GM21360 (cell line): ENCODE data around the gene CDNF.
A peak's percentile ranks its signal among the peaks of the same experiment; 100 is the strongest.
"Not testable (repeated sequence)": the region's sequence is repeated elsewhere in the genome, so short reads cannot be mapped to it uniquely, and the experiment has no call there.

Source experiments
- ATAC-seq: cut with Tn5 transposase; IDR thresholded peaks from one replicate; pipeline ENCODE4 v1.9.1; 2021; ENCODE audit warnings: mild to moderate bottlenecking, moderate library complexity; ENCODE audit not compliant: unreplicated experiment

CDNF gene

DNA sequence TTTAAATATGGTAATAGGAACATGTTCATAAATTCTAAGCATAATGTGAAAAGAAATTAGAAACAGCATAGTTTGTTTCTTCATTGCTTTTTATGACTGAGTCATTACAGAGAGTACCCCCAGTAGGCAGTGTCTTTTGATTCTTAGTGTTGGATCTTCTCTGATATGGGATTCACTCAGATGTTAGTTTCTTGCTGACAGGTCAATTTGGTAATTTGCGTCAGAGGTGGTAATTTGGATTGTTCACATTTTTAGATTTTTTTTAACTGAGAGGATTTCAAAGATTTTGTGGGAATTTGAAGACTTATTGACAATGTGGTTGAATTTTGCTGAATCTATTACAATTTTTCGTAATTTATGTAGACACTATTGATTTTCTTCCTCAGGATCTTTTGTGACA is 2.3 kb upstream of the CDNF start:
- ATAC-seq, result no peak

DNA sequence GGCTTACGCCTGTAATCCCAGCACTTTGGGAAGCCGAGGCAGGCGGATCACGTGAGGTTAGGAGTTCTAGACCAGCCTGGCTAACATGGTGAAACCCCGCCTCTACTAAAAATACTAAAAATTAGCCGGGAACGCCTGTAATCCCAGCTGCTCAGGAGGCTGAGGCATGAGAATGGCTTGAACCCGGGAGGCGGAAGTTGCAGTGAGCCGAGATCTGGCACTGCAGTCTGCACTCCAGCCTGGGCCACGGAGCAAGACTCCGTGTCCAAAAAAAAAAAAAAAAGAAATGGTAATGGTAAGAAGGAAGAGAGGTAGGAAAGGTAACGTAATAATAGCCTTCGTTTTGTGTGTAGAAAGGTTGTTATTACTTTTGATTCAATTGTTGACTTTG is 1.5 kb upstream of the CDNF start:
- no peak for ATAC-seq

DNA sequence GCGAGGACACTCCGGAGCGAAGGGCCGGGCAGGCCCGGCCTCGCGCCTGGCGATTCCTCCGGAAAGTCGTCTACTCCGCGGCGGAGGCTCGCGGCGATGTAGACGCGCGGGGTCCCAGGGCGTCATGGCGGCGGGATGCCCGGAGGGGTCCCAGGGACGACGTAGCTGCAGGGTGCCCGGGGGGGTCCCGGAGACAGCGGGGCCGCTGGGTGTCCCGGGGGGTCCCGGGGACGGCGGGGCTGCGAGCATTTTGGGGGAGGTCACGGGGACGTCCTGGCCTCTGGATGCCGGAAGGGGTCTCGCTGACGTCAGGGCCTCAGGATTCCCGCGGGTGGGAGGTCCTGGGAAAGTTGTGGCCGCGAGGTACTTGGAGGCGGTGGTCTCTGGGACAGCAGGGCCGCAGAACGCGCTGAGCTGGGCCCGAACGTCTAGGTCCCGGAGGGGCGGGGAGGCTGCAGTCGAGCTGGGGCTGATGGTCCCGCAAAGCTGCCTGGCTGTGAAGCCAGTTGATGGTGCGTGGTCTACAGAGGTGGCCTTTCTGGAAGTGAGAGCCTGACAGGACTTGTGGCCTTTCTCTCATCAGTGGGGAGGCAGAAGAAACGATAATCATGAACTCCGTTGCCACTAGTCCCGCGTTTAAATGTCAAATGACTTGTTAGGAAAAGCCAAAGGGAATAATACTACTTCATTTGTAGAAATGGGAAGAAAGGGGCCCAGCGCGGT is 906 bp upstream of the CDNF start:
- peak; percentile 3 for ATAC-seq

DNA sequence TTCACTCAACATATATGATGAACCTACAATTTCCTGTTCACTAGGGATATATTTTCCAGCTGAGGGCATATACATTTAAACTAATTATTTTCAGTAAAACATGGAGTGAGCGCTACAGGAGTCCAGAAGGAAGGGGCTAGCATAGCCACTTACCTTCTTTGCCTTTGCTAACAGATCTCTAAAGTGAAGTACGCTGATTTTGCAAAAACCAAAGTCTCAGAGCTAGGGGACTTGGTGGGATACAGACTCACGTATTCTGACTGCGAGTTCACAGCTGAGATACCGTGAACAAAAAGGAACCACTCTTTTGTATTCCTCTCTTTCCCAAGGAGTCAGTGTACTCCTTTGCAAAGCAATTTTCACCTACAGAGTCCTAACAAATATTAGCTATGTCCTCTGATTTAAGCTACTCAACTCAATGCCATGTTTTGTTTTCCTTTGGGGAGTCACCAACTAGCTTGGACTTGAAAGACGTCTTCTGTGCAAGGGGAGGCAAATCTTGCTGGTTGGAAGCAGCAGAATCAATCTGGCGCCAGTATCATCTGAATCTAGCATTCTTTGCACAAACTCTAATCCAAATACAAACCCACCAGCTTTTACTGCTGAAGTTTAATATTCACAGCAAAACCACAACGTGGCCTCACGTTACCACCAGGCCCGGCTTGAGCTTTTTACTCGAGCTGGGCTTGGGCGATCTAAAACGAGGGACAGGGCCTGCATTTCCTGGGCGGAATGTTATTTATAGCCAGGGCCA is 657 bp downstream of the CDNF start:
- no peak for ATAC-seq

DNA sequence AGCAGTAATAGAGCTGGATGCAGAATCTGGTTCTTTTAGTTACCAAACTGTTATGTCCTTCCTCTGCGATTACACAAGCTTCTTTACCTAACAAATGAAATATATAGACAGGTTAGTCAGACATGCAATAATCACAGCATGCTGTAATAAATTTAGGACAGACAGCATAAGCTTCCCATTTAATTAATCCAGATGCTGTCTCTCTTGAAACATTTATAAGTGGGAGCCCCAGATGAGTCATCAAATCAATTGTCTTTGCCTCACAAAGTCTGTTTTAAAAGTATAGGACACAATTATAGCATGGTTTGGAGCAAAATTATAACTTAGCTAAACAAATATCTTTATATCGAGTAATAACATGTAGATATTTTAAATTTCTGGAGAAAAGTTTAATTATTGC is 1.6 kb downstream of the CDNF start:
- no peak for ATAC-seq

DNA sequence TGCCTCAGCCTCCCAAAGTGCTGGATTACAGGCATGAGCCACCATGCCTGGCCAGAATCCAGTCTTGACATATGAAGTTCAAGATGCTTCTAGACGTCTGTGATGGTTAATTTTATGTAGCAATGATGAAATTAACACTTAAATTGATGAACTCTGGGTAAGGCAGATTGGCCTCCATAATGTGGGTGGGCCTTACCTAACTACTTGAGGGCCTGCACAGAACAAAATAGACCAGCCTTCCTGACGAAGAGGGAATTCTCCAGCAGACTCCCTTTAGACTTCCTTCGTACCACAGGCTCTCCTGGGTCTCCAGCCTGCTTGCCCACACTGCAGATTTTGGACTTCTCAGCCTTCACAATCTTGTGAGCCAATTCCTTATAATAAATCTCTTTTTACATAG is 4.7 kb downstream of the CDNF start:
- ATAC-seq, result no peak

DNA sequence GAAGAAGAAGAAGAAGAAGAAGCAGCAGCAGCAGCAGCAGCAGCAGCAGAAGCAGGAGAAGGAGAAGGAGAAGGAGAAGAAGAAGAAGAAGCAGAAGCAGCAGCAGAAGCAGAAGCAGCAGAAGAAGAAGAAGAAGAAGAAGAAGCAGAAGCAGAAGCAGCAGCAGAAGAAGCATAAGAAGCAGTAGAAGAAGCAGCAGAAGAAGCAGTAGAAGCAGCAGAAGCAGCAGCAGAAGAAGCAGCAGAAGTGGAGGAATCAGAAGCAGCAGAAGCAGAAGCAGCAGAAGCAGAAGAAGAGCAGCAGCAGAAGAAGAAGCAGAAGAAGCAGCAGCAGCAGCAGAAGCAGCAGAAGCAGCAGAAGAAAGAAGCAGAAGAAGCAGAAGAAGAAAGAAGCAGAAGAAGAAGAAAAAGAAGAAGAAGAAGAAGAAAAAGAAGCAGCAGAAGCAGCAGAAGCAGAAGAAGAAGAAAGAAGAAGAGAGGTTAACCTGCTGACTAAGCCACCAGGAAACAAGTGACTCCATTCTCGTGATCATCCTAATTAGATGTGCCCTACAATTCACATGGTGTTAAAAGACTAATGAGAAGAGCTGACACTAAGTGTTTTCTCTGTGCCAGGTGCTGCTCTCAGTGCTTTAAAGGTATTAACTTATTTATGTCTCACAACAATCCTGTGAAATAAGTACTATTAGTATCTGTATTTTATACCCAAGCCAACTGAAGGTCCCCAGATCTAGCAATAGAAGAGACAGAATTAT is 11.6 kb downstream of the CDNF start:
- ATAC-seq, result no peak

DNA sequence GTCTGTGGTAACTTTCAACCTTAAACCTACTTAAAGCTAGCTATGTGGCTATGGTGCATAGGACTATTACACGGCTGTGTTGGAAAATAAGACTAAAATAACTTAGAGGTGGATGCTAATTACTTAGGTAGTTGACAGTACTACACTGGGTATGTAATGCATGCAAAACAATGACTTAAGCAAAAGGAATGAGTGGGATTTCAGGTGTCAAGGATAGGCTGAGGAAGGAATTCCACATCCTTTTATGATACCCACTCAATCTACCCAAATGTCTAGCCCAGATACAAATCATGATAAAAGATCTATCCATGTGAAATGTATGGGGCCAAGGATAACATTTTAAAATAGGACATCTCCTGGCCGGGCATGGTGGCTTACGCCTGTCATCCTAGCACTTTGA is 13.9 kb downstream of the CDNF start:
- no peak for ATAC-seq

DNA sequence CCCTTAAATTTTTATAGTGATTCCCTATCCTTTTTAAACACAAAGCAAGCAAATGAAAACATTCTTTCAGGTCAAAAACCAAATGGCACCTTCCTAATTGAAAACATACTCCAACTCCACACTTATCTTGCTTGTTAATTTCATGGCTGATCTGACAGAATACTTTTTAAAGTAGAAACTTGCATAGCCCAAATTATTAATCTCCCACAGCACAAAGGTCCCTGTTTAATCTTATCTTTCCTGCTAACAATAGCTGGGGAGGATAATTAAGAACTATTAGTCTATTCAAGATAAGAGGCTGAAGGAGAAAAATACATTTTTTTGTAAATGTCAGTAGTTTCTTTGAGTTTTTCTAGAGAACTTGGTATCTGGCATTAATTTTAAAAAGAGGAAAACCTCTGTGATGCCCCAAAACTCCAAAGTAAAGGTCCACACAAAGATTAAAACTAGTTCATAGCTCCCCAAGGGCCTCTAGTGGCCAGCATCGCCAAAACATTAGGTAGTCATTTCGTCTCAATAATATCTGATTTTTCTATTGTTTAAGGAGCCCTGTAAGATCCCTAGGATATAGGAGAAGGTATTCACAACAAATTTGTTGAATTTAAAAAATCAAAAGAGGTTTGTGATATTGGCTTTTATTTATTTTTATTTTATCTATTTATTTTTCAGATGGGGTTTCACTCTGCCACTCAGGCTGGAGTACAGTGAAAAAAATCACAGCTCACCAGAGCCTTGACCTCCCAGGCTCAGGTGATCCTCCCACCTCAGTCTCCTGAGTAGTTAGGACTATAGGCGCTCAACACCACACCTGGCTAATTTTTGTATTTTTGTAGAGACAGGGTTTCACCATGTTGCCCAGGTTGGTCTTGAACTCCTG is 14.7 kb downstream of the CDNF start:
- no peak for ATAC-seq

DNA sequence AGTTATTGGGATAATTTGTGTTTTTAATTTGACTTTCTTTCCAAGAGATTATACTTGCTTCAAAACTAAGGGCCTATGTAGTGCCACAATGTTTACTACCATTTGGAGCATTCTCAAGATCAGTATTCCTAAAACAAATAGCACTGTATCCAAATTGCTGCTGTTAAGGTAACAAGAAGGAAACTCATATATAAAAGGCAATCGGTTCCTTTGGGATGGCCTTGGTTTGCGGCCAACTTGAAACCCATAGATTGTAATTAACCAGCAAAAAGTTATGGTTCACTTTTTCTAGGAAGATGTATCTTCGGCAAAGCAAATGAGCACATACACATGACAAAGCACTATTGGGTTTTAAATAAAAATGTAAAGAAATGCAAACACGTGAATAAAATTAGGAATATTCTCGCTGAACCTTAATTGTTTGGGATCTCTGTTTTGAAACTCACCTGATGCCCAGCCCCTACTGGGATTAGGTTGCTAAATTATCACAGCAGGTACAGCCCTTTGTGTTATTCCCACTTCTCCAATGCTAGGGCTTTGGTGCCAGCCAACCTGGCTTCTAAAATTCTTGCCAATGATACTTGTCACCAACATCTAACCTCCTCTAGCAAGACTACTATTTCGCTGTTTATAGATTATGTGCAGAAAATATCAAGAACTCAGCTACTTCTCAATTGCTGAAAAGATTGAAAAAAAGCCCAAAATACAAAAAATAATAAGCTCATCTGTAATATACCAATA is 16.0 kb downstream of the CDNF start:
- no peak for ATAC-seq

DNA sequence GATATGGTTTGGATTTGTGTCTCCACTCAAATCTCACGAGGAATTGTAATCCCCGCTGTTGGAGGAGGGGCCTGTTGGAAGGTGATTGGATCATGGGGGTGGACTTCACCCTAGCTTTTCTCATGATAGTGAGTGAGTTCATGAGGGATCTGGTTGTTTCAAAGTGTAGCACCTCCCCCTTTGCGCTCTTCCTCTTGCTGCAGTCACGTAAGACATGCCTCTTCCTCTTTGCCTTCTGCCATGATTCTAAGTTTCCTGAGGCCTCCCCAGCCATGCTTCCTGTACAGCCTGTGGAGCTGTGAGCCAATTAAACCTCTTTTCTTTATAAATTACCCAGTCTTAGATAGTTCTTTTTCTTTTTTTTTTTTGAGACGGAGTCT is 17.1 kb downstream of the CDNF start:
- no peak for ATAC-seq

DNA sequence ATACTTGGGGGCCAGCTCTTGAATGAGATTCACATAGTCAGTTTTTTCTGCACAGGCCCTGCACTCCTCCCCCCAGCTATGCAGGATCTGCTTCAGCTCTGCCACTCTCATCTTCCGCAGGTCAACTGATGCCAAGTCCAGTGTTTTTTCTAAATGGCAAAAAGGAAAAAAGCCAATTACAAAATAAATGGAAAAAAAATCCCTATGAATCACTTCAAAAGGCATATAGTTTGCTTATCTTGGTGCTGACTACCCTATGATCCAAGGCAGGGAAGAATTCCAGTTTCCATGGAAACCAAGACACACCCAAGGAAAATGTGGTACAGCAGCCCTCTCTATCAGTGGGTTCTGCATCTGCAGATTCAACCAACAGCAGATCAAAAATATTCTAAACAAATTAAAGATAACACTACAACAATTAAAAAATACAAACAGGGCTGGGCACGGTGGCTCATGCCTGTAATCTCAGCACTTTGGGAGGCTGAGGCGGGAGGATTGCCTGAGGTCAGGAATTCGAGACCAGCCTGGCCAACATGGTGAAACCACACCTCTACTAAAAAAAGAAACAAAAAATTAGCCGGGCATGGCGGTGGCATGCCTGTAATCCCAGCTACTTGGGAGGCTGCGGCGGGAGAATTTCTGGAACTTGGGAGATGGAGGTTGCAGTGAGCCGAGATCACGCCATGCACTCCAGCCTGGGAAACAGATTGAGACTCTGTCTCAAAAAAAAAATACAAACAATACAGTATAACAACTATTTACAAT is 17.6 kb downstream of the CDNF start:
- no peak for ATAC-seq

DNA sequence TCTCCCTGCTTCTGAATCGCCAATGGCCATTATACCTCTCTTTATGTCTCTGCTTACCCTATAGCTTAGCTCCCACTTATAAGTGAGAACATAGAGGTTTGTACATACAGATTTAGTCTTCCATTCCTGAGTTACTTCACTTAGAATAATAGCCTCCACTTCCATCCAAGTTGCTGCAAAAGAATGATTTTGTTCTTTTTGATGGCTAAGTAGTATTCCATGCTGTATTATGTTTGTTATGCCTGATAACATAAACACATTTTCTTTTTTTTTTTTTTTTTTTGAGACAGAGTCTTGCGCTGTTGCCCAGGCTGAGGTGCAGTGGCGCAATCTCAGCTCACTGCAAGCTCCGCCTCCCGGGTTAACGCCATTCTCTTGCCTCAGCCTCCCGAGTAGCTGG is 21.1 kb downstream of the CDNF start:
- not testable (repeated sequence) for ATAC-seq

DNA sequence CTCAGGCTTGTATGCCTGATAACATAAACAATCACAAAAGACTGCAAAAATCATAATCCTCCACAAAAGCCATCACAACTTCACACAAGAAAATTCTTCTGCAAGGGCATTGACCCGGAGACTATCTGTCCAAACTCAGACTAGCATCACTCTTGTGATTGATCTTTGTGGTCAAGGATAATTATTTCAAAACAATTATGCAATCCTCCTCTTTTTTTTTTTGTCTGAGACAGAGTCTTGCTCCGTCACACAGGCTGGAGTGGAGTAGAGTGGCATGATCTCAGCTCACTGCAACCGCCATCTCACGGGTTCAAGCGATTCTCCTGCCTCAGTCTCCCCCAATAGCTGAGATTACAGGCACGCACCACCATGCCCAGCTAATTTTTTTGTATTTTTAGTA is 22.2 kb downstream of the CDNF start:
- no peak for ATAC-seq

DNA sequence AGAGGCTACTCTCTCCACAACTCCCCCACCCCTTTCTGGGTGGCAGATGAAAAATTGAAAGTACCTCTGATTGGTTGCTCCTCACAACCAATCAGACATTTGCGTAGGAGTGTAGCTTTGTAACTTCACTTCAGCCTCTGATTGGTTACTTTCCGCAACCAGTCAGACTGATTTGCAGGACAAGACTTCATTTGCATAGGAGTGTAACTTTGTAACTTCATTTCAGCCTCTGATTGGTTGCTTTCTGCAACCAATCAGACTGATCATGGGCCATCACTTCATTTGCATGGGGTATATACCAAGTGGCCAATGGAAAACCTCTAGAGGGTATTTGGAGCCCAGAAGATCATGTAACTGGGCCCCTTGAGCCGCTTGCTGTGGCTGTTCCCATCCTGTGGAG is 25.6 kb downstream of the CDNF start:
- ATAC-seq, result no peak

DNA sequence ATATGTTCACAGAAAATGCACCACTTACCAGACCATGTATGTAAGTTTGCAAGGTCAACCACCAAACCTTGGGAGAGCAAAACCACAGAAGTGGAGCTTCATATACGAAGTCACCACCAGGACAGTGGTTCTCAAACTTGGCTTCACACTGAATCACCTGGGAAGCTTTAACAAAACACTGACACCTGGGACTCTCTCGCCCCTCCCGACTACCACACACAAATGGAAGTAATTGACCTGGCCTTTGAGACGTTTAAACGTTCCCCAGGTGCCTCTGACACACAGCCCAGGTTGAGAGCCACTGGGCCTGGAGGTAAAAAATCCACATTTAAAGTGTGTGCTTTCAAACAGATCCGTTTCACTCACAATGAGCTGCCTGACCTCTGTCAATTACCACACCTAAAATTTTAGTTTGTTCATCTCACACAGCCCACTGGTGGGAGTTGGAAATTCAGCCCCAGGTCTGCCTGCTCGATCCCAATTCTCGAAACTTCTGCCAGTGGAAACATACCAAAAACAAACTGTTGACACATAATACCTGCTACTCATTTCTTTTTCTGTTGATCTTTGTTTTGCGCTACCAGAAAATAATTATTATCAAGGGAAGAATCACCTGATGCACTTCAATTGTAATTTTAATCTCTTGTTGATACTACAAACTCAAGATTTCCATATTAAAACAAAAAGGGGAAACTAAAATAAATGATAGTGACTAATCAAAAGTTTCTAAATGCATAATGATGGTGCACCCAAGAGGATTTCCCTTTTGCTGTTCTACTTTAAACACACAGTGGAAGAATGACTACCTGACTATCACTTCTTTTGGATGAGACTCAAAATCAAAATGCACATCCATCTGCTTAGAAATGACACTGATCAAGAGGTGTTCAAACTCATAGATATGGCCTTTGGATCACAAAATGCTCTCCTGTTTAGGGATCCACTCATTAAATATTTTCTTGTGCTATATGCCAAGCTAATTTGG is 26.6 kb downstream of the CDNF start:
- ATAC-seq, result no peak

DNA sequence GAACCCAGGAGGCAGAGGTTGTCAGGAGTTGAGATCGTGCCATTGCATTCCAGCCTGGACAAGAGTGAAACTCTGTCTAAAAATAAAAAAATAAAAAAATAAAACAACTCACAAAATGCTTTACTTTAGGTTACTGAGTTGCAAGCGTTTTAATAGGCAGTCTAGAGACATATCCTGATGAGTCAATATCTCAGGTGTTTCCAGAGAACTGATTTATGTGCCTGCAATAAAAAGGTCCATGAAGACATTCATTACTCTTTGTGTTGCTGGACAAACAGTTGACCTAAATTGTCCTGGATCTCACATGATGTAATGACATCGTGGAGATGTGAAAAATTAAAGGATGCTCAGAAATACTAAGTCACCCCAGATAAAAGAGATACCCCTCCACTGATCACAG is 31.5 kb downstream of the CDNF start:
- ATAC-seq, result no peak

DNA sequence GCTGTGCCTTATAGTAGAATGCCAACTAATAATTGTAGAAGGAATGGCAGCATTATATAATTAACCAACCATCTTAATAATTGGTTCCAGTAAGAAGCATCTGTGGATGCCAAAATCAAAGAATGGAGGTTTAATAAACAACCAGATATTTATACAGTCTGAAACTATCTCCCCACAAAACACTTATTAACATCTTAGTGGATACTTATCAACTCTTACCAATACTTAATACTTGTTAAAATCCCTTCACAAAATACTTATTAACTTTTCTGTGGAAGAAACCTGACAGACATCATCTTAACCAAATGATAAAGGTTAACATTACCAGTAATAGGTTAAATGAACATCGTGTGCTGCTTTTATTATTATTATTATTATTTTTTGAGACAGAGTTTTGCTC is 34.0 kb downstream of the CDNF start:
- no peak for ATAC-seq
